Stomach (tissue), 9 donors: ENCODE measurements around the gene MYL3. TPM values are rescaled to one million over a fixed set of nuclear protein-coding genes. Genes with fewer than 3 reads are reported as not detected.

ENCODE experiments used
- DNase-seq, 2 donors: peaks; one replicate each; pipeline versions ENCODE4 v3.0.0 to v3.0.0-alpha.2; 2013 to 2019
- H3K27ac ChIP-seq, 5 donors: fragments of 200-600 bp in 4 of 5; sonication (generic) in 4 of 5; one replicate each; pipeline ENCODE4 v1.5.1; 2013 to 2019; ENCODE audit warnings: mild to moderate bottlenecking in 1 of 5, moderate library complexity in 1 of 5
- H3K27me3 ChIP-seq, 3 donors: fragments of 200-600 bp; sonication (generic); one replicate each; pipeline ENCODE4 v1.5.1; 2017 to 2019; ENCODE audit warnings: mixed run types in 1 of 3
- H3K36me3 ChIP-seq, 4 donors: fragments of 200-600 bp; sonication (generic); 1 replicate in 3 of 4; 2 replicates in 1 of 4; pipeline ENCODE4 v1.5.1; 2016 to 2019
- H3K4me1 ChIP-seq, 4 donors: fragments of 200-600 bp; sonication (generic); one replicate each; pipeline ENCODE4 v1.5.1; 2016 to 2019
- H3K4me3 ChIP-seq, 4 donors: fragments of 200-600 bp; sonication (generic) in 3 of 4; one replicate each; pipeline ENCODE4 v1.5.1; 2016 to 2019; ENCODE audit warnings: mild to moderate bottlenecking in 1 of 4
- H3K9me3 ChIP-seq, 4 donors: fragments of 200-600 bp; sonication (generic); one replicate each; pipeline ENCODE4 v1.5.1; 2016 to 2019
- CTCF ChIP-seq, 7 experiments: fragments of 450-650 bp in 4 of 7; fragments of 200-600 bp in 3 of 7; sonication (generic) in 3 of 7; IDR thresholded peaks; one replicate each; pipeline ENCODE4 v1.5.1; 2016 to 2019; ENCODE audit warnings: antibody characterized with exemption in 7 of 7, control low read depth in 2 of 7, mild to moderate bottlenecking in 1 of 7
- EP300 ChIP-seq: sonication (generic); formaldehyde crosslinking; IDR thresholded peaks from one replicate; pipeline ENCODE4 v1.6.1; 2017; ENCODE audit warnings: antibody characterized with exemption
- POLR2A ChIP-seq, 4 donors: fragments of 450-650 bp; IDR thresholded peaks; one replicate each; pipeline ENCODE4 v1.6.1; 2016; ENCODE audit warnings: antibody characterized with exemption in 4 of 4, control low read depth in 2 of 4, mild to moderate bottlenecking in 1 of 4, moderate library complexity in 1 of 4
- POLR2AphosphoS5 ChIP-seq, 3 donors: sonication (generic); formaldehyde crosslinking; IDR thresholded peaks; one replicate each; pipeline ENCODE4 v1.6.1; 2016; ENCODE audit warnings: antibody characterized with exemption in 3 of 3
- WGBS, 5 donors: extraction: QIAGEN DNeasy Blood & Tissue Kit in 3 of 5; methylation state at CpG; one replicate each; pipeline versions ENCODE4 v1.1.5 to v1.1.7; 2013 to 2018; 5-methylcytosine and 5-hydroxymethylcytosine counted together
- intact Hi-C: fragments of 100-400 bp; cut with DNase I; formaldehyde crosslinking; loops from one replicate; pipeline ENCODE4 v1.15.1; 2023; ENCODE audit warnings: low total_unique reads
- polyA plus RNA-seq, 3 donors: library from polyadenylated mRNA; stranded (reverse); fragments of 200-250 nt; gene quantifications; one replicate each; pipeline ENCODE4 v1.2.3, GENCODE V29; 2013
- total RNA-seq, 5 donors: library from RNA; depleted of rRNA; stranded (reverse); fragments of >200 nt; gene quantifications; one replicate each; pipeline versions ENCODE4 v1.1.0 to v1.2.3, GENCODE V29; 2014 to 2016
- donor health status: healthy with polysubstance abuse.
- donor health status: Bipolar disorder and iron deficiency.
- donor health status: healthy.

Gene MYL3
- total and polyA plus RNA-seq, 8 donors, result 1.5 to 11.5 (median 5.0) TPM; not detected in 4

- H3K4me1 ChIP-seq, result peaks cover 10 to 17% (median 12%) of the 10 kb centered on the region in 4 donors
- H3K4me3 ChIP-seq, result peak overlapping the region in 3 of 4 donors; percentile 27 to 33 (median 33)
- 13 to 24% (median 16%) methylated on average over 29 to 71 of the region's 71 CpGs for WGBS, 5 donors
- H3K9me3 ChIP-seq, result no peaks in the 10 kb centered on the region
- H3K36me3 ChIP-seq, result no peaks in the 10 kb centered on the region
- intact Hi-C loops, result no loop called here
- TF ChIP-seq POLR2AphosphoS5 (IDR thresholded peaks at IDR 0.05) (no peak), POLR2A (IDR thresholded peaks at IDR 0.05) (no peak), CTCF (IDR thresholded peaks at IDR 0.05) (no peak), EP300 (no peak)
- no peak overlapping the region for H3K27ac ChIP-seq
- H3K27me3 ChIP-seq, result peaks cover 0 to 45% (median 15%) of the 10 kb centered on the region in 3 donors
- DNase-seq, result peak in 1 of 2 donors; percentile 59
Observed at GRCh38 chr3:46898321-46899150, 35.3 kb upstream of the MYL3 start.

- H3K27me3 ChIP-seq, result peaks cover 0 to 52% (median 16%) of the 10 kb centered on the region in 3 donors
- WGBS, 5 donors, result 62 to 70% (median 67%) methylated on average over 14 to 15 of the region's 15 CpGs
- no peak overlapping the region for H3K4me3 ChIP-seq
- TF ChIP-seq POLR2AphosphoS5 (IDR thresholded peaks at IDR 0.05) (no peak), EP300 (no peak), CTCF (IDR thresholded peaks at IDR 0.05) (no peak), POLR2A (IDR thresholded peaks at IDR 0.05) (no peak)
- intact Hi-C loops, result no loop called here
- peaks cover 11 to 20% (median 15%) of the 10 kb centered on the region in 4 donors for H3K4me1 ChIP-seq
- no peaks in the 10 kb centered on the region for H3K36me3 ChIP-seq
- no peaks in the 10 kb centered on the region for H3K9me3 ChIP-seq
- no peak overlapping the region for H3K27ac ChIP-seq
- no peak for DNase-seq
Observed at GRCh38 chr3:46897829-46898320, 34.6 kb upstream of the MYL3 start.

- DNase-seq, result no peak
- H3K27me3 ChIP-seq, result peaks cover 0 to 60% (median 21%) of the 10 kb centered on the region in 3 donors
- peaks cover 19 to 28% (median 23%) of the 10 kb centered on the region in 4 donors for H3K4me1 ChIP-seq
- no peak overlapping the region for H3K27ac ChIP-seq
- WGBS, 5 donors, result 89 to 100% (median 96%) methylated on average over 2 of the region's 2 CpGs
- intact Hi-C loops, result no loop called here
- no peaks in the 10 kb centered on the region for H3K36me3 ChIP-seq
- H3K9me3 ChIP-seq, result no peaks in the 10 kb centered on the region
- no peak overlapping the region for H3K4me3 ChIP-seq
- no peak for TF ChIP-seq POLR2AphosphoS5 (IDR thresholded peaks at IDR 0.05)
- TF ChIP-seq EP300, result no peak
- no peak for TF ChIP-seq CTCF (IDR thresholded peaks at IDR 0.05)
- no peak for TF ChIP-seq POLR2A (IDR thresholded peaks at IDR 0.05)
Observed at GRCh38 chr3:46897031-46897430, 33.8 kb upstream of the MYL3 start.

- intact Hi-C loops, result no loop called here
- peaks cover 22 to 34% (median 28%) of the 10 kb centered on the region in 4 donors for H3K4me1 ChIP-seq
- 65 to 79% (median 73%) methylated on average over 5 of the region's 5 CpGs for WGBS, 5 donors
Observed at GRCh38 chr3:46896386-46896785, 33.1 kb upstream of the MYL3 start.

More at GRCh38 chr3:46896386-46896785, 33.1 kb upstream of the MYL3 start:
- no peaks in the 10 kb centered on the region for H3K36me3 ChIP-seq
- H3K27me3 ChIP-seq, result peaks cover 0 to 65% (median 21%) of the 10 kb centered on the region in 3 donors
- TF ChIP-seq CTCF (IDR thresholded peaks at IDR 0.05) (no peak), POLR2AphosphoS5 (IDR thresholded peaks at IDR 0.05) (no peak), EP300 (no peak), POLR2A (IDR thresholded peaks at IDR 0.05) (no peak)
- H3K27ac ChIP-seq, result no peak overlapping the region
- H3K4me3 ChIP-seq, result no peak overlapping the region
- no peaks in the 10 kb centered on the region for H3K9me3 ChIP-seq
- DNase-seq, result no peak
